SIG-M5 treated with dmso at 0.1 percent for 504 hours (cell line): ENCODE results near the gene CDH16.
"Not testable (repeated sequence)": the region's sequence is repeated elsewhere in the genome, so short reads cannot be mapped to it uniquely, and the experiment has no call there.

Source experiments
- DNase-seq: peaks from one replicate; lab custom pipeline; 2025; ENCODE audit not compliant: unreplicated experiment; lab: John Stamatoyannopoulos, UW

Gene CDH16, protein sequence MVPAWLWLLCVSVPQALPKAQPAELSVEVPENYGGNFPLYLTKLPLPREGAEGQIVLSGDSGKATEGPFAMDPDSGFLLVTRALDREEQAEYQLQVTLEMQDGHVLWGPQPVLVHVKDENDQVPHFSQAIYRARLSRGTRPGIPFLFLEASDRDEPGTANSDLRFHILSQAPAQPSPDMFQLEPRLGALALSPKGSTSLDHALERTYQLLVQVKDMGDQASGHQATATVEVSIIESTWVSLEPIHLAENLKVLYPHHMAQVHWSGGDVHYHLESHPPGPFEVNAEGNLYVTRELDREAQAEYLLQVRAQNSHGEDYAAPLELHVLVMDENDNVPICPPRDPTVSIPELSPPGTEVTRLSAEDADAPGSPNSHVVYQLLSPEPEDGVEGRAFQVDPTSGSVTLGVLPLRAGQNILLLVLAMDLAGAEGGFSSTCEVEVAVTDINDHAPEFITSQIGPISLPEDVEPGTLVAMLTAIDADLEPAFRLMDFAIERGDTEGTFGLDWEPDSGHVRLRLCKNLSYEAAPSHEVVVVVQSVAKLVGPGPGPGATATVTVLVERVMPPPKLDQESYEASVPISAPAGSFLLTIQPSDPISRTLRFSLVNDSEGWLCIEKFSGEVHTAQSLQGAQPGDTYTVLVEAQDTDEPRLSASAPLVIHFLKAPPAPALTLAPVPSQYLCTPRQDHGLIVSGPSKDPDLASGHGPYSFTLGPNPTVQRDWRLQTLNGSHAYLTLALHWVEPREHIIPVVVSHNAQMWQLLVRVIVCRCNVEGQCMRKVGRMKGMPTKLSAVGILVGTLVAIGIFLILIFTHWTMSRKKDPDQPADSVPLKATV

DNA sequence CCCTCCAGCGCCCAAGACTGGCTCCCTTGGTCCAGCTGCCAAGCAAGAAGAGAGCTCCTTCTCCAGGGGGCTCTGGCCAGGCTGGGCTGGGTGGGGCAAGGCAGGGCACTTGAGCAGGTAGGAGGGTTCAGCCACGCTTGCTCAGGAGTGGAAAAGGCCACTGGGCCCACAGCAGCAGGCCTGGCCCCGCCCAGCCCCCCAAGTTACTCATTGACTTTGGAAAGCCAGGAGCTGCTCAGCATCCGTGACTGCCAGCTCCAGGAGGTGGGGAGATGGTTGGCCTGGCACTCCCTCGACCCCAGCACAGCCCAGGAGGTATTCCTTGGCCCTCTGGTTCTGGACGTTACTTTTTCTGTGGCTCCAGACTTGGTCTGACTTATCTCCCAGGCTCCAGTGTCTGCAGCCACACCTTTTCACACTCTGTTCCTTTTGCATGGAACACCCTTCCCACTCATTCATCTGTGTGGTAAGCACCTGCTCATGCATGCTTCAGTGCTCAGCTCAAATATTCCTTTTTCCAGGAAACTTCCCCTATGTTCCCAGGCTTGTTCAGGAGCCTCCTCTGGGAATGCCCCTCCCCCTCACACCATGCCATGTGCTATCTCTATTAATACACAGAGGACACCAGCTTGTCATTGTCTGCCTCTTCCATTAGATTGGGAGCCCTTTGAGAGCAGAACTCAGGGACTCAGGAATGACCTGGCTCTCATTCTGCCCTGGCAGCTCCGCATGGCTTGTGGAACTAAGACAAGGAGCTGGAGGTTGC, at the start of gene CDH16:
CDH16 (minus strand) TSS at position 83 of the 766 bp plus-strand sequence. CDS start 820 bp downstream, outside the sequence.
- DNase-seq, result no peak

DNA sequence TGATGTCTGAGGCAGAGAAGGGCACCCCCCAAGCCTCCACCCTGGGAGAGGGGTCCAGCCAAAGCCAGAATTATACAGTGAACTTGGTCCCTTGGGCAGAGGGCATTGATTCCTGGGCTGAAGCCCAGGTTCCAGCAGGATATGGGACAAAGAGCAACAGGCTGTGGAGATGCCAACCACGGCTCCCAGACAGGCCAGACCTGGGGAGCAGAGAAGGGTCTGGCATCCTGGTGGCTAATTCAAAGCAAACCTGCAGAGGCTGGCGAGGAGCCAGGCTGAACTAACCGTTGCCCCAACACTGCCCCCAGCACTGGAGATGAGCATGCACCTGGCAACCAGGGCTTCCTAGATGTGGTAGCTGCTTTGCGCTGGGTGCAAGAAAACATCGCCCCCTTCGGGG, 45.4 kb upstream of the CDH16 start:
- DNase-seq, result no peak

DNA sequence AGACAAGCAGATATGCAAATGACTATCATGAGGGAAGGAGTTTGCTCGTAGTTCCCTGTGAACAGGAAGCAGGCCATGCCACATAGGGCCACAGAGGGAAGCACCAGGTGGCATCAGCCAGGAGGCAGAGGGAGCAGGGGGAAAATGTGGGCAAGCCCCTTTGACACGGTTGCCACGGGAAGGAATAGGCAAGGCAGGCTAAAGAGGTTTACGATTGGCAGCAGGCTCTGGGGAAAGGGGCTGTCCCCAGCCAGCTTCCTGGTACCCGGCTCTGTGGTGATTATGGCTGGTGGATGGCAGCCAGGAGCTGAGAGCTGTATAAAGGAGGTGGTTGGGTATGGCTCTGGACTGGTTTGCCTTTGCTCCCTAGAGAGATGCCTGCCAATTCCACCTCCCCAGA, 43.2 kb upstream of the CDH16 start:
- no peak for DNase-seq

DNA sequence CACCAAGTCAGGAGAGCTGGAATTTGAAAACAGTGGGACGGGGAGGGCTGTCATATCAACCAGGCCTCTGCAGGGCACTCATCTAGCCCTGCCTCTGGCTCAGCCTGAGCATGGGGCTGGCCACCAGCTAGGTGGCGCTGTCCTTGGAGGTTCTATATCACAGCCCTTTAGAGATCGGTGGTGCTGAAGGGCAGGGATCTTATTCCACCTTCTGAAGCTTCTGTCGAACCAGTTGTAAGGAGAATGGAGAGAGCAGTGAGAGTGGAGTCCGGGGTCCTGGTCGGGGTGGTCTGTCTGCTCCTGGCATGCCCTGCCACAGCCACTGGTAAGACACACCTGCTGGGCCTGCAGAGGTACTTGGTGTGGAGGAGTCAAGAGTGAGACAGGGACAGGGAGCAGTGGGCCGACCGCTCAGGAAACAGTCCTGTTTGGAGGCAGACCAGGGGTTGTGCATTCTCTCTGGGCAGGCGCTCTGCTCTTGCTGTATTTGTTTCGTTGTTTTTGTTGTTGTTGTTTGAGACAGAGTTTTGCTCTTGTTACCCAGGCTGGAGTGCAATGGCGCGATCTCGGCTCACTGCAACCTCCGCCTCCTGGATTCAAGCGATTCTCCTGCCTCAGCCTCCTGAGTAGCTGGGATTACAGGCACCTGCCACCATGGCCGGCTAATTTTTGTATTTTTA, 42.5 kb upstream of the CDH16 start, which contains the start of gene CES3:
CES3 (plus strand) TSS at position 202 of the 680 bp plus-strand sequence; CDS start at position 244, 42 bp downstream.
- peak; percentile 55 for DNase-seq

DNA sequence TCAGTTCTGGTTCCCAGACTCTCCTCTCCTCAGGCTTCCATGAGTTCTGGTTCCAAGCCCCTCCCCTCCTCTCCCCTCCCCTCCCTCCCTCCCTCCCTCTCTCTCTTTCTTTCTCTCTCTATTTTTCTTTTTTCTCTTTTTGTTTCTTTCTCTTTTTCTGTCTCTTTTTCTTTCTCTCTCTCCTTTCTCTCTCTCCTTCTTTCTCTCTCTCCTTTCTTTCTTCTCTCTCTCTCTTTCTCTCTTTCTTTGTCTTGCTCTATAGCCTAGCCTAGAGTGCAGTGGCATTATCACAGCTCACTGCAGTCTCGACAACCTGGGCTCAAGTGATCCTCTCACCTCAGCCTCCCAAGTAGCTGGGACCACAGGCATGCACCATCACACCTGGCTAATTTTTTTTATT, 41.6 kb upstream of the CDH16 start:
- DNase-seq, result no peak

DNA sequence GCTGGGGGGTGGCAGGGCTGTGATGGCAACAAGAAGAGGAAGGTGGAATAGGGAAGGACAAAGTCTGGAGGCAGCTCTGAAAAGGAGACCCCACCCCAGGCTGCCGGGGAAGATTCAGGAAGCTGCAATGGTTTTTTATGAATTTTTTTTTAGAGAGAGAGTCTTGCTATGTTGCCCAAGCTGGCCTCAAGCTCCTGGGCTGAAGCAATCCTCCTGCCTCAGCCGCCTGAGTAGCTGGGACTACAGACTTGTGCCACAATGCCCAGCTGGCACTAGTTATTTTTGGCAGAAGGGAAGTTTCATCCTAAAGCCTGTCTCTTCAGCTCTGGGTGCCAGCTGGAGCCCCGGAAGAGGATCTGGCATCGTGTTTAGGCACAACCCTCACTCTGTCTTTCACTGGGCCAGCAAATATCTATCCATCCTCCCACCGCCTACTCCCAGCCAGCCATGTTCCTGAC, 41.0 kb upstream of the CDH16 start:
- peak; percentile 16 for DNase-seq

DNA sequence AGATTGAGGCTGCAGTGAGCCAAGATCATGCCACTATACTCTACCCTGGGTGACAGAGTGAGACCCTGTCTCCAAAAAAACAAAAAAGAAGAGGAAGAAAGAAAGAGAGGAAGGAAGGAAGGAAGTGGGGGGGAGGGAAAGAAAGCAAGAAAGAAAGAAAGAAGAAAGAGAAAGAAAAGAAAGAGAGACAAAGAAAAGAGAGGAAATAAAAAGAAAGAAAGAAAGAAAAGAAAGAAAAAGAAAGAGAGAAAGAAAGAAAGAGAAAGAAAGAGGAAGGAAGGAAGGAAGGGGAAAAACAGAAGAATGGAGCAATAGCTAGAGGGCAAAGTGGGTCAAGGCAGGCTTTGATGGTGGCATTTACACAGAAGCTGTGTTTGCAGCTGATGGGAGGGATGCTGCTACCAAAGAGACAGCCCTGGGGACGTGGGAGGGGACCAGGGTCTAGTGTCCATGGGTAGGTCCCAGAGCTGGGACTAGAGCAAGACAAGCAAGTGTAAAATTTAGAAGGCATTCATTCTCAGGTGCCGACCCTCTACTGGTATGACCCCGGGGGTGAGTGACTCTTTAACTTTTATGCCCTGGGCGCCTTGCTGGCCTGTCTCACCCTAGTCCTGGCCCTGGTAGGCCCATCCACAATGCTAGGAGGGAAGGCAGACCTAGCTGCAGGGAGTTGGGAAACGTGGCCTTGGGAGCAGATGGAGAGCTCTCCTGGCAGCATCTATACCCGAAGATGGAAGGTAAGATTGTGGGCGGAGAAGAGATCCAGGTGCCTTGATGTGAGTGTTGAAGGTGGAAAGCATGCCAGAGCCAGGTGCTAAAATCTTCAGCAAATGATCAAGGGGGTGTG, 40.4 kb upstream of the CDH16 start:
- DNase-seq, result no peak

DNA sequence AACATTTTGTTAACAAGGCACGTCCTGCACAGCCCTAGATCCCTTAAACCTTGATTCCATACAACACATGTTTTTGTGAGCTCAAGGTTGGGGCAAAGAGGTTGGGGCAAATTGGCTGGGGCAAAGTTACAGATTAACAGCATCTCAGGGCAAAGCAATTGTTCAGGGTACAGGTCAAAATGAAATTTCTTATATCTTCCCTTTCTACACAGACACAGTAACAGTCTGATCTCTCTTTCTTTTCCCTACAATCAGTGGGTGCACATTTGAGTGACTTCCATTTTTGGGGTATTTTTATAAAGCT, 37.4 kb upstream of the CDH16 start:
- DNase-seq, result not testable (repeated sequence)

DNA sequence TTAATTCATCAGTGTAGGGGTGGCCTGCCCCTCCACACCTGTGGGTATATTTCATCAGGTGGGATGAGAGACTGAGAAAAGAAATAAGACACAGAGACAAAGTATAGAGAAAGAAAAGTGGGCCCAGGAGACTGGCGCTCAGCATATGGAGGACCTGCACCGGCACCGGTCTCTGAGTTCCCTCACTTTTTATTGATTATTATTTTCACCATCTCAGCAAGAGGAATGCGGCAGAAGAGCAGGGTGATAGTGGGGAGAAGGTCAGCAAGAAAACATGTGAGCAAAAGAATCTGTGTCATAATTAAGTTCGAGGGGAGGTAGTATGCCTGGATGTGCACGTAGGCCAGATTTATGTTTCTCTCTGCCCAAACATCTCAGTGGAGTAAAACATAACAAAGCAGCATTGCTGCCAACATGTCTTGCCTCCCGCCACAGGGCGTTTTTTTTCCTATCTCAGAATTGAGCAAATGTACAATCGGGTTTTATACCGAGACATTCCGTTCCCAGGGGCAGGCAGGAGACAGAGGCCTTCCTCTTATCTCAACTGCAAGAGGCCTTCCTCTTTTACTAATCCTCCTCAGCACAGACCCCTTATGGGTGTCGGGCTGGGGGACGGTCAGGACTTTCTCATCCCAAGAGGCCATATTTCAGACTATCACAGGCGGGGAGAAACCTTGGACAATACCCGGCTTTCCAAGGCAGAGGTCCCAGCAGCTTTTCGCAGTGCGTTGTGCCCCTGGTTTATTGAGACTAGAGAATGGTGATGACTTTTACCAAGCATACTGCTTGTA, 36.9 kb upstream of the CDH16 start:
- DNase-seq, result not testable (repeated sequence)

DNA sequence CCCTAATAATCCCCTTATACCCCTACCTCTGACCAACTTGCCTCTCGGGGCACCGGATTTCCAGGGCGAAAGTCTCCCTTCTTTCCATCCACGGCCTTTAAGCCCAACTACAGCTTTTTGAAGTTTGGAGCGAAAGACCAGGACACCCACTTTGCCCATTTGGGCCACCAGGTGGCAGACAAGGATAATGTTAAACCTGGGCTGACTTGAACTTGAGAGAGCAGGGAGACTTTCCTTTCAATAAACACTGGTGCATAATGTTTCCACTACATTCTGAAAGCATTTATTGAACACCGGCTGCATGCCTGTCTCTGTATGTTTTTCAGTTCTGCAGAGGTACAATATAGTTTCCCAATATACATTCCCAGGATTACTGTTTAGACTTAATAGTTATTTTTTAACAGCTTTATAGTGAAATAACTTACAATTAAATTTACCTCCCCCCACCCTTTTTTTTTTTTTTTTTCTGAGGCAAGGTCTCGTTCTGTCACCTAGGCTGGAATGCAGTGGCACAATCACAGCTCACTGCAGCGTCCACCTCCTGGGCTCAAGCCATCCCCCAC, 35.5 kb upstream of the CDH16 start:
- peak; percentile 67 for DNase-seq

DNA sequence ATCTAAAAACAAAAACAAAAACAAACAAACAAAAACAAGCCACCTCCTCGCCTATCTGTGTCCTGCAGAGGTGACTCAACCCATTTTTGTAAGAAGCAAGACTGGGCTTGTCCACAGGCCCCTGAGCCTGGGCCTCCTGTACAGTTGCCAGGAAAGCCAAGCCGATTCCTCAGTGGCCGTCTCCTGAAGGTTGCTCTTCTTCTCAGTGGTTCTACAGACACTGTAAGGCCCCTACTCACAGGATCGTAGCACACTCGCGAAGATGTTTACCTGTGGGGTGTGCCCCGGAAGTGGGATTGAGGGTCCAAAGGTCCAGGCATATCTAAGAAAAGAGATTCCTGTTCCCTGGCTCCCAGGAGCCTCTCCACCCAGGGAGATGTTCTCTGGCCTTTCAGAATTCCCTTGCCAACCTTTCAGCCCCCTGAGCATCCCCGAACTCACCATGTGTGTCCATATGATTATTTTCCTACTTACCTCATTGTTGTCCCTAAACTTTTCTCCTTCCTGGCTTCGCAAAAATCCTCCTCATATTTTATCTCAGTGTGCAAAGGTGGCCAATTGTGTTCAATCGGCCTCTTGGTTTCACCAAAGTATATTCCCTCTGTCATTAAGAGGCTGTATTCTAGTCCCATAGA, 34.9 kb upstream of the CDH16 start:
- DNase-seq, result no peak

DNA sequence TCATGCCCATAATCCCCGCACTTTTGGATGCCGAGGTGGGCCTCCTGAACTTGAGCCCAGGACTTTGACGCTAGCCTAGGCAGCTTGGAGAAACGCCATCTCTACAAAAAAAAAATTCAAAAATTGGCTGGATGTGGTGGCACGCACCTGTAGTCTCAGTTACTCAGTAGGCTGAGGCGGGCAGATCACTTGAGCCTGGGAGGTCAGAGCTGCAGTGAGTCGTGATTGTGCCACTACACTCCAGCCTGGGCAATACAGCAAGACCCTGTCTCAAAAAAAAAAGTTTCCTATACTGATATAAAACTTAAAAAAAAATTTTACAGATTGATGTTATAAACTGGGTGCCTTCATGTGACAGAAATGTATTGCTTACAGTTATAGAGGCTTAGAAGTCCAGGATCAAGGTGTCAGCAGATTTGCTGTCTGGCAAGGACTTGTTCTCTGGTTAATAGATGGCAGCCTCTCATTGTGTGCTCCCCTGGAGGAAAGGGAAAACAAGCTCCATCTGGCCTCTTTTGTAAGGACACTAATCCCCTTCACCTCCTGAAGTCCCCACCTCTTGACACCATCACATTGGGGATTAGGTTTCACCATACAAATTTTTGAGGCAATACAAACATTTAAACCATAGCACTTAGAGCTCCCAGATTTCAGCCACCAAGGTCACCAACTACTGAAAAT, 33.9 kb upstream of the CDH16 start:
- DNase-seq, result no peak

DNA sequence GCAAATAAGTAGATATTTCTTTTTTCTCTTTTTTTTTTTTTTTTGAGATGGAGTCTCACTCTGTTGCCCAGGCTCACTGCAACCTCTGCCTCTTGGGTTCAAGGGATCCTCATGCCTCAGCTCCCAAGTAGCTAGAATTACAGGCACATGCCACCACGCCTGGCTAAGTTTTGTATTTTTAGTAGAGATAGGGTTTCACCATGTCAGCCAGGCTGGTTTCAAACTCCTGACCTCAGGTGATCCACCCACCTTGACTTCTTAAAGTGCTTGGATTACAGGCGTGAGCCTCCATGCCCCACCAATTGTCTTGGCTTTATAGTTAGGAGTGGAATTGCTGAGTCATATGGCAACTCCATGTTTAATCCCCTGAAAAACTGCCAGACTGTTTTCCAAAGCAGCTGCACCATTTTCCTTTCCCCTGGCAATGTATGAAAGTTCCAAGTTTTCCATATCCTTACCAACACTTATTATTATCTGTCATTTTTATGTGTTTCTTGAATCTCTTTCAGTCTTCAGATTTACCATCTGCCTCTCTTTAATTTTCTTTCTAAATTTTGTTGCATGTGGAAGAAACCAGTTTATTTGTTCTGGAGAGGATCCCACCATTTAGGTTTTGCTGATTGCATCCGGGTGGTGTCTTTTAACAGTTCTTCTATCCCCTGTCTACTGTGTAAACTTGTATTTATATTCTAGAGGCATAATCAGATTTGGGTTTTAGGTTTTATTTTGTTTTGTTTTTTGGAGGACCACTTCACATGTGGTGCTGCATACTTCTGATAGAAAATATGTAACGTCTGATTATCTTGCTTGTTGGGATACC, 32.5 kb upstream of the CDH16 start:
- DNase-seq, result no peak

DNA sequence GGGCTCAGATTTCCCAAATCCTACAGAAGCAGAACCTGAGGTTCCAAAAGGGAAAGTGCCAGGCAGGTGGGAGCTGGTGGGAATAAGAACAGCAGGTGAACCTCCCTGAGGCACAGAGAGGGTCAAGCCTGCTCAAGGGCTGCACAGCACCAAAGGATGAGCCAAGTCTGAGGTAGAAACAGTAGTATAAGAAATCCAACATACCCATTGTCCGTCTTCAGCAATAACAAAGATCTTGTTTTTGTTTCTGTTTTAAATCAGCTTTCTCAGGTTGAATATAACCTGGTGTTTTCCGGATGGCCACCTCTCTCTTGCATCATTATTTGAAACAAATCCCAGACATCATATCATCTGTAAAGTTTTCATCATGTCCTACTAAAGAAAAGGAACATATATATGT, 31.8 kb upstream of the CDH16 start:
- DNase-seq, result no peak

DNA sequence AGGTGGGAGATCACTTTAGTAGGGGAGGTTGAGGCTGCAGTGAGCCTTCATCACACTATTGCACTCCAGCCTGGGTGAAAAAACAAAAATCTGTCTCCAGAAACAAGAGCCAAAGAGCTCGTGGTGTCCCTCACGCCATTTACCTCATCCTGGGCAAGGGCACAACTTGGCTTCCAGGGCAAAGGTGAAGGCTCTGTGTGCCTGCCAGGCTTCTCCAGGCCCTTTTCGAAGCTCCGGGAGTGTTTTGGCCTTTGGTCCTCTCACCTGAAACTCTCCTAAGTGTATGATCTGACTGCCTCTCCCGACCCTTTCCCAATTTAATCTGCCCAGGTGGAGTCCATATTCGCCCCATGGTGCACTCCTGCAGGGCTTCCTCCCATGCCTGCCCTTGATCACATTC, 30.8 kb upstream of the CDH16 start:
- DNase-seq, result no peak

DNA sequence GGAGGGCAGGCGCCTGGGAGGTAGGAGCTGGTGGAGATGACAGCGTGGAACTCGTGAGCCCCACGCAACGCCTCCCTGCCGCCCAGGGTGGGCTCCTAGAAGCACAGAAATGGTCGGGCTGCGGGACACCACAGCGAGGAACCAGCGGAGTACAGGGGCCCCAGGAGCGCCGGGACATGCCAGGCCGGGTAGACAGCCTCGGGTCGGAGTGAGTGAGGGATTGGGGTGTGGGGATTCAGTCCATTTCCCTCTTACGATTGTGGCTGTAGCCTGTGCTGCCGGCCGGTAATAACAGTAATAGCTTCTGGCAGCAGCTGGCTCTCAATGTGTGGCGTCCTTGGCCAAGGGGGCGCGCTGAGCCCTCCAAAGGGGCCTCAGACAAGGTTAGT, 30.1 kb upstream of the CDH16 start:
- no peak for DNase-seq
